Right atrium auricular region (tissue), 2 donors: ENCODE data around the gene OR5M11. TPM values are rescaled to one million over a fixed set of nuclear protein-coding genes. Genes with fewer than 3 reads are reported as not detected.

ENCODE experiments used
- DNase-seq: peaks from one replicate; pipeline ENCODE4 v3.0.0-alpha.2; 2019; ENCODE audit warnings: low spot score
- H3K27ac ChIP-seq, 2 donors: fragments of 200-600 bp; sonication (generic); 1 replicate in 1 of 2; 2 replicates in 1 of 2; pipeline ENCODE4 v1.5.1; 2016 to 2019
- H3K27me3 ChIP-seq, 2 donors: fragments of 200-600 bp; sonication (generic); one replicate each; pipeline versions ENCODE4 v1.5.1 to v1.6.0; 2017 to 2019
- H3K36me3 ChIP-seq: fragments of 200-600 bp; sonication (generic); one replicate; pipeline ENCODE4 v1.5.1; 2016
- H3K4me1 ChIP-seq, 2 donors: fragments of 200-600 bp; sonication (generic); one replicate each; pipeline versions ENCODE4 v1.5.1 to v1.6.0; 2017 to 2019
- H3K4me3 ChIP-seq, 2 donors: fragments of 200-600 bp; sonication (generic); 1 replicate in 1 of 2; 2 replicates in 1 of 2; pipeline ENCODE4 v1.5.1; 2017 to 2019; ENCODE audit warnings: mild to moderate bottlenecking in 1 of 2, moderate library complexity in 1 of 2
- H3K9me3 ChIP-seq, 2 donors: fragments of 200-600 bp; sonication (generic); one replicate each; pipeline ENCODE4 v1.5.1; 2019
- total RNA-seq, 2 donors: library from RNA; depleted of rRNA; stranded (reverse); fragments of >200 nt; gene quantifications; one replicate each; pipeline ENCODE4 v1.1.0, GENCODE V29; 2016
- TF ChIP-seq, protein P1 (sequence below), 2 donors: fragments of 200-600 bp; sonication (generic); IDR thresholded peaks; one replicate each; pipeline ENCODE4 v1.5.1; 2019; ENCODE audit warnings: antibody characterized with exemption in 2 of 2

OR5M11 gene
- total RNA-seq, 2 donors from 2014 or later: not detected

DNA sequence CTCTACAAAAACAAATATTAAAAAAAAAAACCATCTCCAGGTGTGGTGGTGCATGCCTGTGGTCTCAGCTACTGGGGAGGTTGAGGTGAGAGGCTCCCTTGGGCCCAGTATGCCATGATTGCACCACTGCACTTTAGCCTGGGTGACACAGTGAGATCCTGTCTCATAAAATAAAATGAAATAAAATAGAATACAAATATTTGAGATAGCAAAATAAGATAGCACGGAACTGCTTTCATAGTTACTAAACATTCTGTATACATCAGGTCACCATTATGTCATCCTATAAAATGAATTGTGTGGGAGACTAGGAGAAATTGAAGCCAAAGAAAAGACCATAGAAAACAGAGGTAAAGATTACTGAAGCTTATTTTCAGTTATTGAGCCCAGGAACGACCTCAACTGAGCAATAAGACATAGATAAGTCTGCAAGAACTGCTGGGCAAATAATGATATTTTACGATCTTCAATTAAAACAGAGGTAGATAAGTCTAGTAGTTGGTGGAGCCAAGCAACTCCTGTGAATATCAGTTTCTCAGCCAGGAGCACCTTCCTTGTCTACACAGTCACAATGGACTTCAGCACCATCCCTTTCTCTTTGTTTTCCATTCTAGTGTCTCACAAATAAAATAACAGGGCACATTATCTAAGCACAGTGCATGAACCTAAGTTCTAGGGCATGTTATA is 9.9 kb downstream of the OR5M11 start:
- H3K9me3 ChIP-seq: no peaks in the 10 kb centered on the region
- no peak for DNase-seq
- no peaks in the 10 kb centered on the region for H3K27me3 ChIP-seq
- TF ChIP-seq, protein P1, sequence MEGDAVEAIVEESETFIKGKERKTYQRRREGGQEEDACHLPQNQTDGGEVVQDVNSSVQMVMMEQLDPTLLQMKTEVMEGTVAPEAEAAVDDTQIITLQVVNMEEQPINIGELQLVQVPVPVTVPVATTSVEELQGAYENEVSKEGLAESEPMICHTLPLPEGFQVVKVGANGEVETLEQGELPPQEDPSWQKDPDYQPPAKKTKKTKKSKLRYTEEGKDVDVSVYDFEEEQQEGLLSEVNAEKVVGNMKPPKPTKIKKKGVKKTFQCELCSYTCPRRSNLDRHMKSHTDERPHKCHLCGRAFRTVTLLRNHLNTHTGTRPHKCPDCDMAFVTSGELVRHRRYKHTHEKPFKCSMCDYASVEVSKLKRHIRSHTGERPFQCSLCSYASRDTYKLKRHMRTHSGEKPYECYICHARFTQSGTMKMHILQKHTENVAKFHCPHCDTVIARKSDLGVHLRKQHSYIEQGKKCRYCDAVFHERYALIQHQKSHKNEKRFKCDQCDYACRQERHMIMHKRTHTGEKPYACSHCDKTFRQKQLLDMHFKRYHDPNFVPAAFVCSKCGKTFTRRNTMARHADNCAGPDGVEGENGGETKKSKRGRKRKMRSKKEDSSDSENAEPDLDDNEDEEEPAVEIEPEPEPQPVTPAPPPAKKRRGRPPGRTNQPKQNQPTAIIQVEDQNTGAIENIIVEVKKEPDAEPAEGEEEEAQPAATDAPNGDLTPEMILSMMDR (IDR thresholded peaks at IDR 0.05): no peak
- H3K27ac ChIP-seq: no peak overlapping the region
- H3K4me3 ChIP-seq: no peak overlapping the region
- H3K4me1 ChIP-seq: no peaks in the 10 kb centered on the region
- no peaks in the 10 kb centered on the region for H3K36me3 ChIP-seq

DNA sequence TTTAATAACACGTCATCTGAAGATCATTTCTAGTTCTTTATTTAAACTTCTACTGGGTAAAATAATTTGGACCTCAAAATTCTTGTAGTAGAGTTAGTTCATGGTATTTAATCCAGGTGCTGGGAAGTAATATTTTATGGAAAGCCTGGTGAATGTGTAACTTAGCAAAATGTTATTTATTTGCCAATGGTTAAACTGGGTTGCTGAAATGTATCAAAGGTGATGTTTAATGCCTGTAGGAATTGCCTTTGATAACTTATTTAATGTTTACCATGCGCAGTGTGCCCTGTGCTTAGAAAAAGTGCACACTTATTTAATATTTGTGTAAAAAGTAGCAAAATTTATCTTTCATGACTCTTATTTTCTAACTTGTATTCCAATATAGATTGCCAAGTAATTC is 11.2 kb downstream of the OR5M11 start:
- TF ChIP-seq, protein P1 (IDR thresholded peaks at IDR 0.05): no peak
- Histone ChIP-seq H3K36me3 (no peaks in the 10 kb centered on the region), H3K27me3 (no peaks in the 10 kb centered on the region), H3K4me3 (no peak overlapping the region), H3K9me3 (no peaks in the 10 kb centered on the region), H3K4me1 (no peaks in the 10 kb centered on the region), H3K27ac (no peak overlapping the region)
- DNase-seq: no peak

DNA sequence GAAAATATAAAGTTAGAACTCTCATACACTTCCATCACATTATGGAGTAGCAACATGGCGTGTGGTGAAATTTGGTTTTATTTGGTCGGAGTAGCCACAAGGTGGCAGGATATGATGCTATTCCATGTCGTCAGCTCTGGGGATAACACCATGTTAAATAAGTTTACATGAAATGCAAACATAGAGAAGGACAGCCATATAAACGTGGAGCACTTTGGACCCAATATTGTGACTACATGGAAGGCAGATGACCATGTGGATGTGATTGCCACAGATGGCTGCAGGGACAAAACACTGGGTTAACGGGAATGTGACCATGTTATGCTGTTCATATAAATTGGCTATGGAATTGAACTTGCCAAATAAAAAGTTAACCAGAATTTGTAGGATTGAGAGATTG is 21.0 kb downstream of the OR5M11 start:
- TF ChIP-seq, protein P1 (IDR thresholded peaks at IDR 0.05): no peak
- Histone ChIP-seq H3K4me3 (no peak overlapping the region), H3K27ac (no peak overlapping the region), H3K4me1 (no peaks in the 10 kb centered on the region), H3K27me3 (no peaks in the 10 kb centered on the region), H3K36me3 (no peaks in the 10 kb centered on the region), H3K9me3 (no peaks in the 10 kb centered on the region)
- DNase-seq: no peak

DNA sequence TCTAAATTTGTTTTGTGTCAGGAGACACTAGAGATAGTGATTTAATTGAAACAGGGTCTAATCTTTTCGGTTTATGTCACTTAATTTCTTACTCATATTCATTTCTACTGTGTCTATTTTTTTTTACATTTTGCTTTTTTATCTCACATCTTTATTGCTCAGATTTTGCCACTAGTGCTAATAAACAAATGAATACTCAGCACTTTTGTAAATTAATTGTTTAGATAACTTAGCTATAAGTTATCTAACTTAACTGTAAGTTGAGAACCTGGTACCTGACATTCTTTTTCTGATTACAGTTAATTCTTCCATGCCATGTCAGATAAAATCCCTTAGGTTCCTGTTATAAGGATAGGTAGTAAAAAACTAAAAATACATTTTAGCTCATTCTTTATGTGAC is 29.8 kb downstream of the OR5M11 start:
- TF ChIP-seq, protein P1 (IDR thresholded peaks at IDR 0.05): no peak
- Histone ChIP-seq H3K27me3 (no peaks in the 10 kb centered on the region), H3K4me3 (no peak overlapping the region), H3K27ac (no peak overlapping the region), H3K4me1 (no peaks in the 10 kb centered on the region), H3K36me3 (no peaks in the 10 kb centered on the region), H3K9me3 (no peaks in the 10 kb centered on the region)
- DNase-seq: no peak

DNA sequence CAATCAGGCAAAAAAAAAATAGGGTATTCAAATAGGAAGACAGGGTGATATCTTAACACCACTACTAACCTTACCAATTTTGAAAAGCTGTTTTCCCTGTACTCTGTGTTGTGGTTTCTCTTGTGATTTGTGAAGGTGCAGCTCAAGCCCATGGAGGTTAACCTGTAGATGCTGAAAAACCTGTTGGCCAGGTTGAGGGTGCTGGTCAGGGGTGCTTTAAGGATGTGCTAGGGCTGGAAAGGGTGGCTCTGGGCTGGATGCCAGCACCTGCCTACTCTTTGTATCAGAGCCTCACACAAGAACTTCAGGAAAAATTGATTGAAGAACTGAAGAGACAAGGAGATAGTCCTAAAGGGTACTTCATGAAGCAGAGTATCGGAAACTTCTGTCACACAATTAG is 33.6 kb downstream of the OR5M11 start:
- no peak for DNase-seq
- H3K4me1 ChIP-seq: no peaks in the 10 kb centered on the region

More for the DNA sequence above, 33.6 kb downstream of the OR5M11 start:
- no peaks in the 10 kb centered on the region for H3K9me3 ChIP-seq
- no peak overlapping the region for H3K27ac ChIP-seq
- TF ChIP-seq, protein P1 (IDR thresholded peaks at IDR 0.05): no peak
- no peaks in the 10 kb centered on the region for H3K27me3 ChIP-seq
- H3K4me3 ChIP-seq: no peak overlapping the region
- no peaks in the 10 kb centered on the region for H3K36me3 ChIP-seq
